ENCODE data around the gene SLC10A1.
"Not testable (repeated sequence)": the region's sequence is repeated elsewhere in the genome, so short reads cannot be mapped to it uniquely, and the experiment has no call there.

SLC10A1 gene

GRCh38 chr14:69770559-69770958 lies 26.5 kb downstream of the SLC10A1 start:
- DNase-seq (ENCODE audit: low read depth), result no peak

- no peak for DNase-seq (ENCODE audit: low read depth)
Measured at GRCh38 chr14:69769623-69770022, 27.4 kb downstream of the SLC10A1 start.

- DNase-seq (ENCODE audit: low read depth), result no peak
Measured at GRCh38 chr14:69768873-69769272, 28.2 kb downstream of the SLC10A1 start.

GRCh38 chr14:69767369-69767999 lies 29.6 kb downstream of the SLC10A1 start:
- peak; percentile 81 for DNase-seq (ENCODE audit: low read depth)

GRCh38 chr14:69766984-69767368 lies 30.1 kb downstream of the SLC10A1 start, which contains the start of gene SRSF5:
Gene SRSF5, plus strand, starts transcription at chr14:69767142. Its CDS starts 1,015 bp downstream, at chr14:69768157.
- peak; percentile 94 for DNase-seq (ENCODE audit: low read depth)

DNA sequence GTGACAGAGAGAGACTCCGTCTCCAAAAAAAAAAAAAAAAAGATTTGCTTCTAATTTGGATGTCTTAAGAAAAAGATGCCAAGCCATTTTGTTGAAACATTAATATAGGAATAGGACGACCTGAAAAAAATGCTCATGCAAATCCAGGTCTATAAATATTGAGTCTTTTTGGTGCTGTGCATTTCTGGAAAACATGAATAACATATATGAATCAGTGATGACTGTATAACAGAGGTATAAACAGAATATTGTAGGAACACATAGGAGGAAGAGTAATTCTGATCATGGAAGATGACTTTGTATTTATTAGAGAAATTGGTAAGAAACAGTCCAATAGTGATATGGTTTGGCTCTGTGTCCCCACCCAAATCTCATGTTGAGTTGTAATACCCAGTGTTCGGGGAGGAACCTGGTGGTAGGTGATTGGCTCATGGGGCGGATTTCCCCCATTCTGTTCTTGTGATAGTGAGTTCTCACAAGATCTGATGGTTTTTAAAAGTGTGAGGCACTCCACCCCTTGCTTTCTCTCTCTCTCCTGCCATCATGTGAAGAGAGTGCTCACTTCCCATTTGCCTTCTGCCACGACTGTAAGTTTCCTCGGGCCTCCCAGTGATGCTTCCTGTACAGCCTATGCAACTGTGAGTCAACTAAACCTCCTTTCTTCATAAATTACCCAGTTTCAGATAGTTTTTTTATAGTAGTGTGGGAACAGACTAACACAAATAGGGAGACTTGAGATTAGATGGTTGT lies 33.1 kb downstream of the SLC10A1 start:
- DNase-seq (ENCODE audit: low read depth), result no peak

DNA sequence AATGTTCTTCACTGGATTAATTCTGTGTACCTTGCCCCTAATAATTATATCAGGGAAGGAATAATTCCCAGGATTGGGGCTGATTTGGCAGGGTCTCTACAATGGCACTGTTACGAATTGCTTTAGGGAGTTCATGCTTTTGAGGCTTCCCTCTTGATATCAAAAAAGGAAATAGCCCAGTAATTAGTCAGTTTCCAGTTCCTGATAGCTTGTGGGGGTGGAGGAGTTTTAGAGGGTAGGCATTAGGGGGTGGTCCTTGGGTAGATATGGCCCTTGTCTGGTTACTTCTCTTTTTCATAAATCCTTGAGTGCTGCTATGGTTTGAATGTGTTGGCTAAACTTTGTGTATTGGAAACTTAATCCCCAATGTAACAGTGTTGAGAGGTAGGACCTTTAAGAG lies 36.2 kb downstream of the SLC10A1 start:
- no peak for DNase-seq (ENCODE audit: low read depth)

DNA sequence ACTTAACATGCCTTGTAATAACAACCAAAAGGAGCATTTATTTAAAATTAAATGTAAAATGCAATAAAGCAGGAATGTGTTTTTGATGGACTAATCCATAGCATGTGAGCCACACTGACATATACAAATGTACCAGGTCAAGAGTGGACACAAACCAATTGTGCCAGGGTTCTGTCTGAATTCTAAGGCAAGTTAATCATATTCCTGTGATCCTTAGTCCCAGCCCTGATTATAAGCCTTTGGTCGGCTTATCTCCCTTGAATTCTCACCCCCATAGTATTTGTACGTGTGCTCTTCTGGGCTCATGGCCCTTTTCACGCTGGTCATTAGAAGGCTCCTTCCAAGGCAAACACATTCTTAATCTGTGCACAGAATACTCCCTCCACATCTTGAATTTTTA lies 40.7 kb downstream of the SLC10A1 start:
- DNase-seq (ENCODE audit: low read depth), result no peak

DNA sequence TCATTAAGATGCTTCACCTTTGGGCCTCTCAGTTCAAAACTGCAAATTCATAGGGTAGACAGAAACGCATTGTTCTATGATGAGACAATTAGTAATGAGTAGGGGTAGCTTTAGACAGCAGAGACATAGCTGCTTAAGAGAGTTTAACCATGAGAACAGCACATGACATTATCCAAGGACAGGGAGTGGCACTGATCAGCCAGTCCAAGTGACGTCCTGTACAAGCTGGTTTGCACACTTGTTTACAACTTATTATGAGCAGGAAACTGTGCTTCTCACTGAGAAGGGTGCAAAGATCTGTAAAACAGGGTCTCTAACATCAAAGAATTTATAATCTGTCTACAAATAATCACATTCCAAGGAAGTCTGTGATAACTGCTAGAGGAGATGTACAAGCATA lies 41.3 kb downstream of the SLC10A1 start:
- DNase-seq (ENCODE audit: low read depth), result no peak

DNA sequence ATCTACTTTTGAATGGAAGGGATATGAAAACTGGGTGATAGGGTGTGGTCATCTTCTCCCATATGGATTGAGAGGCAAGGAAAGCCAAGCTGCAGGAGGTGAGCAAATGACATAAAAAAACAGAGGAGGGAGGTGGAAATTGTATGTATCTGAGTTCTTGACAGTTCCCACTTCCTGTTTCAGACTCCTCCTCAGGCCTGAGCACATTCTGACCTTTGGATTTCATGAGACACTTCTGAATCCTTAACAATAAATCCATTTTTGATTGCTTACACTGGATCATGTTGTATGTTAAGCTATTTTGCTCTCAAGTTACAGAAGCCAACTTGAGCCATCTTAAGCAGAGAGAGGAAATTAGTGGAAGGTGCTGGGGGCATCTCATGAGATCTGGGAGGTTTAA lies 41.7 kb downstream of the SLC10A1 start:
- no peak for DNase-seq (ENCODE audit: low read depth)

GRCh38 chr14:69754487-69754886 lies 42.6 kb downstream of the SLC10A1 start:
- DNase-seq (ENCODE audit: low read depth), result no peak

- no peak for DNase-seq (ENCODE audit: low read depth)
Measured at GRCh38 chr14:69753860-69754259, 43.2 kb downstream of the SLC10A1 start.

DNA sequence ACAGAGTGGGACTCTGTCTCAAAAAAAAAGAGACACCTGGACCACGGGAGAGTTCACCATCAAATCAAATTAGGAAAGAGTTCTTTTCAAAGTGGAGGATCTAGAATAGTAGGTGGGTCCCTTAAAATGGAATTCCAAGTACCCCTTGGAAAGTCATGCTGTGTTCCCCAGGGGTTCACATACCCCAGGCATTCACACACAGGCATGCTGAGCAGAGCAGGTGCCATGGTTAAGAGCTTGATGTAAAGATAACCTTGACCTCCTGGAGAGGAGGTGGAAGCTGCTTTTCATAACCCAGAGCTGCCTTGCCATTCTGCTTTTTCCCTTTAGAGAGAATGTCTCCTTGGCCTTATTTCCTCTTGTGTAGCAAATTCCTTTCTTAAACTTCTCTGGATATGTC lies 44.3 kb downstream of the SLC10A1 start:
- no peak for DNase-seq (ENCODE audit: low read depth)

DNA sequence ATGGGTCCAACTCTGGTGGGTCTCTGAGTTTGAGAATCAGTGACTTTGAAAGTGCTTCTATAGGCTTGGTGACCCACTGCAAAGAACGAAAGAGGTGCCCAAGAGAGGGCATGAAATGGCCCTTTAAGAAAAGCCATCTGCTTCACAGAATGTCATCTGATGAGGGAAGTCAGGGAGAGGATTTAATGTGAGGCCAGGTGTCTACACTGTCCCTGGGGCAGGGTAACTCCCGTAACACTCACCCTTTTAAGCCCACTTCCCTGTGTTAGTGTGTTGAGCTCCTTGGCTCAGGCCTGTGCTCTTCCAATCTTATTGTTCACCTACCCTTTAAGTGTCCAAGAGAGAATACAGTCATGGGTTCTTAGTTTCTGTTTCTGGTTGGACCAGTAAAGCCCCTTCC lies 46.5 kb downstream of the SLC10A1 start:
- DNase-seq (ENCODE audit: low read depth), result no peak

- no peak for DNase-seq (ENCODE audit: low read depth)
Measured at GRCh38 chr14:69749956-69750355, 47.1 kb downstream of the SLC10A1 start.

GRCh38 chr14:69741055-69741454 lies 56.0 kb downstream of the SLC10A1 start:
- no peak for DNase-seq (ENCODE audit: low read depth)

DNA sequence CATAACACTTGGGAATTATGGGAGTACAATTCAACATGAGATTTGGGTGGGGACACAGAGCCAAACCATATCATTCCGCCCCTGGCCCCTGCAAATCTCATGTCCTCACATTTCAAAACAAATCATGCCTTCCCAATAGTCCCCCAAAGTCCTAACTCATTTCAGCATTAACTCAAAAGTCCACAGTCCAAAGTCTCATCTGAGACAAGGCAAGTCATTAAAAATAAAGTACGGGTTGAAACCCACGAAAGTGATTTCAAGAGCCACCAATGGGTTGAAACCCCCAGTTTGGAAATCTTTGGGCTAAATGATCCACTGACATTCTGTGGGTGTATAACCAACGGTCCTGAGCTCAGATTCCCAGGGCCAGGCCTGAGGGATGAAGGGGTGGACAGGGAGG lies 60.6 kb downstream of the SLC10A1 start:
- DNase-seq (ENCODE audit: low read depth), result not testable (repeated sequence)

DNA sequence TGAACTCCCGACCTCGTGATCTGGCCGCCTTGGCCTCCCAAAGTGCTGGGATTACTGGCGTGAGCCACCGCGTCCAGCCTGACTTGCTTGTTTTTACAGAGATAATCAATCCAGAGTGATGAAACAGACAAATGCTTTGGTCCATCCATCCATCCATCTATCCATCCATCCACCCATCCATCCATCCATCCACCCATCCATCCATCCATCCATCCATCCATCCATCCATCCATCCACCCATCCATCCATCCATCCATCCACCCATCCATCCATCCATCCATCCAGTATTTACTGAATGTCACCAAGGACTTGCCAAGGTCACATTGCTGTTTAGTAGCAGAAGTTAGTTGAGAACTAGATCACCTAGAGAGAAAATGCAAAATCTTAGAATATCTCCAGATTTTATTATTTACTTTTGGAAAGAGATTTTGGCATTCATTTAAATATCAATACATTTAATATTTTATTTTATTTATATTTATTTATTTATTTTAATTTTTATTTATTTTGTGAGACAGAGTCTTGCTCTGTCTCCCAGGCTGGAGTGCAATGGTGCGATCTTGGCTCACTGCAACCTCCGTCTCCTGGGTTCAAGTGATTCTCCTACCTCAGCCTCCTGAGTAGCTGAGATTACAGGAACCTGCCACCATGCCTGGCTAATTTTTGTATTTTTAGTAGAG lies 65.0 kb downstream of the SLC10A1 start:
- DNase-seq (ENCODE audit: low read depth), result not testable (repeated sequence)

- DNase-seq (ENCODE audit: low read depth), result no peak
Measured at GRCh38 chr14:69727860-69728259, 69.2 kb downstream of the SLC10A1 start.

GRCh38 chr14:69726761-69727511 lies 70.1 kb downstream of the SLC10A1 start:
- peak; percentile 70 for DNase-seq (ENCODE audit: low read depth)
